CD14-positive monocyte (primary cell): ENCODE measurements around the gene NELL1. TPM values are rescaled to one million over a fixed set of nuclear protein-coding genes. Genes with fewer than 3 reads are reported as not detected.

Experiments used
- DNase-seq, 3 donors: peaks; one replicate each; pipeline ENCODE4 v3.0.0-alpha.2; 2011 to 2022
- H2AFZ ChIP-seq: 2 replicates; pipeline ENCODE4 v1.6.0; 2012; ENCODE audit warnings: mild to moderate bottlenecking, low read depth, low read length, inconsistent platforms; ENCODE audit not compliant: insufficient read depth, poor library complexity, severe bottlenecking
- H3K27ac ChIP-seq, 2 donors: 1 replicate in 1 of 2; 2 replicates in 1 of 2; pipeline ENCODE4 v1.5.1; 2012 to 2013; ENCODE audit warnings: low read length in 2 of 2, control low read depth in 1 of 2, inconsistent platforms in 1 of 2, low read depth in 1 of 2, mild to moderate bottlenecking in 1 of 2
- H3K27me3 ChIP-seq, 2 donors: one replicate each; pipeline versions ENCODE4 v1.6.0 to v1.6.1; 2011 to 2013; ENCODE audit warnings: low read length in 2 of 2; ENCODE audit not compliant: control insufficient read depth in 2 of 2, insufficient read depth in 2 of 2
- H3K36me3 ChIP-seq, 2 donors: replicated peaks in 1 of 2; 1 replicate in 1 of 2; 2 replicates in 1 of 2; pipeline versions ENCODE4 v1.5.1 to v1.6.1; 2012 to 2013; ENCODE audit warnings: low read length in 2 of 2, control low read depth in 1 of 2, inconsistent platforms in 1 of 2, mild to moderate bottlenecking in 1 of 2; ENCODE audit not compliant: insufficient read depth in 2 of 2, control insufficient read depth in 1 of 2
- H3K4me1 ChIP-seq, 2 donors: 1 replicate in 1 of 2; 2 replicates in 1 of 2; pipeline versions ENCODE4 v1.5.1 to v1.6.1; 2012 to 2013; ENCODE audit warnings: low read length in 2 of 2, control low read depth in 1 of 2, inconsistent platforms in 1 of 2, mild to moderate bottlenecking in 1 of 2, moderate library complexity in 1 of 2; ENCODE audit not compliant: insufficient read depth in 2 of 2, control insufficient read depth in 1 of 2
- H3K4me2 ChIP-seq: replicated peaks from 2 replicates; pipeline ENCODE3; 2012; ENCODE audit warnings: low read length, moderate library complexity, mild to moderate bottlenecking; ENCODE audit not compliant: poor library complexity, severe bottlenecking; ENCODE audit errors: extremely low read depth
- H3K4me3 ChIP-seq, 3 experiments: fragments of 200-600 bp in 1 of 3; sonication (generic) in 1 of 3; replicated peaks in 1 of 3; 1 replicate in 2 of 3; 2 replicates in 1 of 3; pipeline ENCODE4 v1.5.1; 2011 to 2013; ENCODE audit warnings: low read length in 3 of 3, mild to moderate bottlenecking in 3 of 3, control low read depth in 2 of 3, low read depth in 2 of 3, inconsistent platforms in 1 of 3, moderate library complexity in 1 of 3
- H3K79me2 ChIP-seq: 2 replicates; pipeline ENCODE4 v1.6.0; 2012; ENCODE audit warnings: mild to moderate bottlenecking, control low read depth, inconsistent platforms, low read length, moderate library complexity; ENCODE audit not compliant: insufficient read depth
- H3K9ac ChIP-seq: 2 replicates; pipeline ENCODE4 v1.6.0; 2017; ENCODE audit warnings: low read length, mild to moderate bottlenecking; ENCODE audit not compliant: insufficient read depth, poor library complexity, severe bottlenecking
- H3K9me3 ChIP-seq, 2 donors: replicated peaks in 1 of 2; 1 replicate in 1 of 2; 2 replicates in 1 of 2; pipeline versions ENCODE4 v1.5.1 to v1.6.1; 2012 to 2013; ENCODE audit warnings: low read length in 2 of 2, control low read depth in 1 of 2; ENCODE audit not compliant: control insufficient read depth in 1 of 2, insufficient read depth in 1 of 2
- H4K20me1 ChIP-seq: 2 replicates; pipeline ENCODE4 v1.6.0; 2012; ENCODE audit warnings: mild to moderate bottlenecking, low read length, control low read depth, moderate library complexity; ENCODE audit not compliant: insufficient read depth
- H3K27ac Mint-ChIP-seq, 7 donors: one replicate each; pipeline ENCODE4 v1.8.0; 2020; ENCODE audit warnings: mild to moderate bottlenecking in 7 of 7, mixed read lengths in 7 of 7, moderate library complexity in 6 of 7, inconsistent platforms in 2 of 7
- H3K27me3 Mint-ChIP-seq, 3 donors: one replicate each; pipeline ENCODE4 v1.8.0; 2021 to 2022; ENCODE audit warnings: low read depth in 3 of 3, mild to moderate bottlenecking in 3 of 3, mixed read lengths in 3 of 3, moderate library complexity in 3 of 3, inconsistent platforms in 1 of 3
- H3K36me3 Mint-ChIP-seq, 2 donors: one replicate each; pipeline ENCODE4 v1.8.0; 2020; ENCODE audit warnings: mixed read lengths in 2 of 2, inconsistent platforms in 1 of 2, mild to moderate bottlenecking in 1 of 2
- H3K4me1 Mint-ChIP-seq: one replicate; pipeline ENCODE4 v1.8.0; 2020; ENCODE audit warnings: mild to moderate bottlenecking, mixed read lengths
- H3K4me3 Mint-ChIP-seq, 2 donors: one replicate each; pipeline ENCODE4 v1.8.0; 2020; ENCODE audit warnings: mild to moderate bottlenecking in 2 of 2, mixed read lengths in 2 of 2, moderate library complexity in 1 of 2
- H3K9me3 Mint-ChIP-seq, 7 donors: one replicate each; pipeline ENCODE4 v1.8.0; 2020 to 2022; ENCODE audit warnings: mixed read lengths in 7 of 7, mild to moderate bottlenecking in 6 of 7, moderate library complexity in 6 of 7, inconsistent platforms in 2 of 7
- CTCF ChIP-seq: fragments of 200-600 bp; IDR thresholded peaks from one replicate; pipeline ENCODE4 v1.8.0; 2022; ENCODE audit warnings: antibody characterized with exemption, mild to moderate bottlenecking
- WGBS: methylation state at CpG from one replicate; pipeline ENCODE4 v1.1.5; 2013; ENCODE audit warnings: missing lambda C conversion rate; ENCODE audit not compliant: insufficient coverage; 5-methylcytosine and 5-hydroxymethylcytosine counted together
- intact Hi-C, 2 donors: fragments of 100-400 bp; cut with micrococcal nuclease; formaldehyde crosslinking; loops; one replicate each; pipeline versions ENCODE4 v1.15.0 to v1.15.1; 2023
- polyA plus RNA-seq, 3 donors: library from polyadenylated mRNA; depleted of rRNA in 1 of 3; unstranded in 2 of 3; stranded (reverse) in 1 of 3; fragments of 300-500 nt in 2 of 3; fragments of >200 nt in 1 of 3; fragmentation: Illumina TruSeq in 2 of 3; gene quantifications; 1 replicate in 2 of 3; 2 replicates in 1 of 3; pipeline ENCODE4 v1.2.3, GENCODE V29; 2012 to 2021

The NELL1 gene
- polyA plus RNA-seq, 3 donors: not detected

GRCh38 chr11:21481255-21481654 lies 811.9 kb downstream of the NELL1 start:
- Histone ChIP-seq H3K4me3 (no peak overlapping the region), H3K9me3 (no peaks in the 10 kb centered on the region), H3K4me2 (no peak overlapping the region), H3K27ac (no peak overlapping the region), H3K79me2 (no peaks in the 10 kb centered on the region), H3K9ac (no peak overlapping the region), H3K4me1 (no peaks in the 10 kb centered on the region), H3K27me3 (no peaks in the 10 kb centered on the region), H3K36me3 (no peaks in the 10 kb centered on the region), H2AFZ (no peak overlapping the region), H4K20me1 (no peaks in the 10 kb centered on the region)
- H3K36me3 Mint-ChIP-seq: no peaks in the 10 kb centered on the region
- H3K4me3 Mint-ChIP-seq: no peak overlapping the region
- H3K27me3 Mint-ChIP-seq: peaks cover 0 to 2% (median 0%) of the 10 kb centered on the region in 3 donors
- no peaks in the 10 kb centered on the region for H3K4me1 Mint-ChIP-seq
- no peak for DNase-seq
- TF ChIP-seq CTCF: no peak
- intact Hi-C loops: no loop called here
- H3K9me3 Mint-ChIP-seq: peaks cover 0 to 1% (median 0%) of the 10 kb centered on the region in 7 donors
- no peak overlapping the region for H3K27ac Mint-ChIP-seq

GRCh38 chr11:21484039-21484438 lies 814.7 kb downstream of the NELL1 start:
- TF ChIP-seq CTCF: no peak
- Mint-ChIP-seq H3K4me3 (no peak overlapping the region), H3K9me3 (peaks cover 0 to 1% (median 0%) of the 10 kb centered on the region in 7 donors), H3K4me1 (peaks cover 2% of the 10 kb centered on the region), H3K27ac (no peak overlapping the region), H3K27me3 (peaks cover 0 to 3% (median 0%) of the 10 kb centered on the region in 3 donors), H3K36me3 (no peaks in the 10 kb centered on the region)
- H3K79me2 ChIP-seq: no peaks in the 10 kb centered on the region
- WGBS: no CpG with 5 or more reads among the region's 4 CpGs
- H3K9me3 ChIP-seq: no peaks in the 10 kb centered on the region
- H3K27me3 ChIP-seq: no peaks in the 10 kb centered on the region
- no peaks in the 10 kb centered on the region for H3K4me1 ChIP-seq
- H3K4me3 ChIP-seq: no peak overlapping the region
- no peak overlapping the region for H2AFZ ChIP-seq
- no peaks in the 10 kb centered on the region for H4K20me1 ChIP-seq
- DNase-seq: no peak
- H3K4me2 ChIP-seq: no peak overlapping the region
- no peaks in the 10 kb centered on the region for H3K36me3 ChIP-seq
- intact Hi-C loops: no loop called here
- H3K27ac ChIP-seq: no peak overlapping the region
- H3K9ac ChIP-seq: no peak overlapping the region
